ENCODE results near the gene NARF.

GRCh38 chr17:82416771-82417170 is 41.8 kb upstream of the NARF start:
- TF ChIP-seq POLR2A (IDR thresholded peaks at IDR 0.05; ENCODE audit: low read depth, low read length) (no peak), POLR2AphosphoS5 (IDR thresholded peaks at IDR 0.05; ENCODE audit: low read depth, low read length) (no peak), POU2F2 (IDR thresholded peaks at IDR 0.05; ENCODE audit: low read depth, low read length) (no peak), TAF1 (IDR thresholded peaks at IDR 0.05; ENCODE audit: low read depth, low read length) (no peak), SPI1 (IDR thresholded peaks at IDR 0.05; ENCODE audit: low read depth, low read length) (no peak), PAX5 (IDR thresholded peaks at IDR 0.05; ENCODE audit: insufficient read depth, low read length, severe bottlenecking) (no peak)

Data from GM12891 (cell line).